Astrocyte (in vitro differentiated cells and primary cell): Measurements from ENCODE around the gene GDPD4. TPM values are rescaled to one million over a fixed set of nuclear protein-coding genes. Genes with fewer than 3 reads are reported as not detected.

Source experiments
- DNase-seq: peaks from one replicate; pipeline ENCODE4 v3.0.0-alpha.2; 2010; ENCODE audit warnings: low read depth
- FAIRE-seq: peaks from 2 replicates; lab custom pipeline; 2011; peaks lifted over from hg19 to GRCh38; lab: Jason Lieb, UNC
- H2AFZ ChIP-seq: 2 replicates; pipeline ENCODE4 v1.6.0; 2012; ENCODE audit warnings: low read depth, low read length, inconsistent platforms
- H3K27ac ChIP-seq: 2 replicates; pipeline ENCODE4 v1.5.1; 2011; ENCODE audit warnings: low read depth, low read length, inconsistent platforms
- H3K27me3 ChIP-seq: 2 replicates; pipeline ENCODE4 v1.6.0; 2011; ENCODE audit warnings: low read length, inconsistent platforms; ENCODE audit not compliant: insufficient read depth
- H3K36me3 ChIP-seq: 2 replicates; pipeline ENCODE4 v1.5.1; 2011; ENCODE audit warnings: low read length, inconsistent platforms; ENCODE audit not compliant: insufficient read depth
- H3K4me1 ChIP-seq: 2 replicates; pipeline ENCODE4 v1.5.1; 2011; ENCODE audit warnings: low read length, inconsistent platforms; ENCODE audit not compliant: insufficient read depth
- H3K4me2 ChIP-seq: 2 replicates; pipeline ENCODE4 v1.6.0; 2012; ENCODE audit warnings: low read length, inconsistent platforms
- H3K4me3 ChIP-seq: 2 replicates; pipeline ENCODE4 v1.5.1; 2011; ENCODE audit warnings: low read depth, mild to moderate bottlenecking, low read length, inconsistent platforms; ENCODE audit not compliant: insufficient read depth
- H3K79me2 ChIP-seq: 2 replicates; pipeline ENCODE4 v1.6.0; 2012; ENCODE audit warnings: mild to moderate bottlenecking, low read length, inconsistent platforms; ENCODE audit not compliant: insufficient read depth
- H3K9ac ChIP-seq: 2 replicates; pipeline ENCODE4 v1.6.0; 2012; ENCODE audit warnings: mild to moderate bottlenecking, low read length, inconsistent platforms
- H3K9me3 ChIP-seq: 2 replicates; pipeline ENCODE4 v1.5.1; 2012; ENCODE audit warnings: low read depth, mild to moderate bottlenecking, low read length, inconsistent platforms; ENCODE audit not compliant: insufficient read depth
- H4K20me1 ChIP-seq: 2 replicates; pipeline ENCODE4 v1.6.0; 2012; ENCODE audit warnings: low read length, inconsistent platforms; ENCODE audit not compliant: insufficient read depth
- H3K27ac Mint-ChIP-seq: one replicate; pipeline ENCODE4 v1.8.0; 2021; ENCODE audit warnings: mild to moderate bottlenecking, mixed read lengths; ENCODE audit not compliant: unreplicated experiment
- H3K27me3 Mint-ChIP-seq: one replicate; pipeline ENCODE4 v1.8.0; 2021; ENCODE audit warnings: low read depth, mixed read lengths; ENCODE audit not compliant: unreplicated experiment
- H3K36me3 Mint-ChIP-seq: one replicate; pipeline ENCODE4 v1.8.0; 2021; ENCODE audit warnings: low read depth, mixed read lengths; ENCODE audit not compliant: unreplicated experiment
- H3K4me1 Mint-ChIP-seq: one replicate; pipeline ENCODE4 v1.8.0; 2021; ENCODE audit warnings: low read depth, mixed read lengths; ENCODE audit not compliant: unreplicated experiment
- H3K4me3 Mint-ChIP-seq: one replicate; pipeline ENCODE4 v1.8.0; 2021; ENCODE audit warnings: mild to moderate bottlenecking, moderate library complexity, mixed read lengths; ENCODE audit not compliant: unreplicated experiment
- H3K9me3 Mint-ChIP-seq: one replicate; pipeline ENCODE4 v1.8.0; 2021; ENCODE audit warnings: mild to moderate bottlenecking, mixed read lengths; ENCODE audit not compliant: unreplicated experiment
- EZH2 ChIP-seq: IDR thresholded peaks from 2 replicates; pipeline ENCODE4 v1.6.1; 2012; ENCODE audit warnings: mild to moderate bottlenecking, low read length, inconsistent platforms; ENCODE audit not compliant: insufficient read depth
- total RNA-seq: library from RNA; stranded (reverse); gene quantifications from 2 replicates; pipeline ENCODE4 v1.2.1, GENCODE V29; 2021
- TF ChIP-seq, protein P1 (sequence below): IDR thresholded peaks from 2 replicates; pipeline ENCODE4 v1.5.1; 2011; ENCODE audit warnings: low read depth, mild to moderate bottlenecking, inconsistent platforms, low read length, moderate library complexity; ENCODE audit not compliant: insufficient read depth

Gene GDPD4
- total RNA-seq, 1 donor from 2014 or later = not detected

DNA sequence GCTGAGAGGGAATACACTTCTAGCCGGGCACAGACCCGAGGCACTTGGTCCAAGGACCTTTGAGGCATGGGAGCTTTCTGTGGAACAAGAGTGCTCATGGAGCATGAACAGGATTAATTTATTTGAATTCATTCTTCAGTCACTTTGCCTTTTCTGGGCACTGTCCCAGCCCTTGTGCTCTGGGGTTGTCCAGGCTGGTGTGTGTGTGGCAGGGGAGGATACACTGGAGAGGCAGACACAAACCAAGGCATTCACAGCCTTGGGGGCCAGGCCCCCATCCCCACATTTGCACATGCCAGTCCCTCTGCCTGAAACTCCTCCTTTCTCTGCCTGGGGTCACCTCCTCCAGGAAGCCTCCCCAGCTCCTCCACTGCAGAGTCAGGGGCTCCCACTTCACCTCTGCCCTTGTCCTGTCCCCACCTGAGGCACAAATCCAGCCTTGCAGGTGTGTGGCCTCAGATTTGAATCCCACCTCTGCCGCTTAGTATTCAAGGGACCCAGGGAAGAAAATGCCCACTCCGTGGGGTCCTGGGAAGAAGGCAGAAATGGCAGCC lies 118.0 kb downstream of the GDPD4 start:
- Histone ChIP-seq H3K27ac (no peak overlapping the region), H3K4me3 (no peak overlapping the region), H3K36me3 (no peaks in the 10 kb centered on the region), H3K4me2 (no peak overlapping the region), H4K20me1 (no peaks in the 10 kb centered on the region), H3K27me3 (no peaks in the 10 kb centered on the region), H3K79me2 (no peaks in the 10 kb centered on the region), H2AFZ (no peak overlapping the region), H3K4me1 (no peaks in the 10 kb centered on the region), H3K9me3 (no peaks in the 10 kb centered on the region), H3K9ac (no peak overlapping the region)
- peaks cover 34% of the 10 kb centered on the region for H3K27me3 Mint-ChIP-seq
- no peak overlapping the region for H3K27ac Mint-ChIP-seq
- no peak for FAIRE-seq
- H3K4me1 Mint-ChIP-seq = no peaks in the 10 kb centered on the region
- no peak overlapping the region for H3K4me3 Mint-ChIP-seq
- no peak for DNase-seq
- no peak for TF ChIP-seq EZH2
- TF ChIP-seq, protein P1, sequence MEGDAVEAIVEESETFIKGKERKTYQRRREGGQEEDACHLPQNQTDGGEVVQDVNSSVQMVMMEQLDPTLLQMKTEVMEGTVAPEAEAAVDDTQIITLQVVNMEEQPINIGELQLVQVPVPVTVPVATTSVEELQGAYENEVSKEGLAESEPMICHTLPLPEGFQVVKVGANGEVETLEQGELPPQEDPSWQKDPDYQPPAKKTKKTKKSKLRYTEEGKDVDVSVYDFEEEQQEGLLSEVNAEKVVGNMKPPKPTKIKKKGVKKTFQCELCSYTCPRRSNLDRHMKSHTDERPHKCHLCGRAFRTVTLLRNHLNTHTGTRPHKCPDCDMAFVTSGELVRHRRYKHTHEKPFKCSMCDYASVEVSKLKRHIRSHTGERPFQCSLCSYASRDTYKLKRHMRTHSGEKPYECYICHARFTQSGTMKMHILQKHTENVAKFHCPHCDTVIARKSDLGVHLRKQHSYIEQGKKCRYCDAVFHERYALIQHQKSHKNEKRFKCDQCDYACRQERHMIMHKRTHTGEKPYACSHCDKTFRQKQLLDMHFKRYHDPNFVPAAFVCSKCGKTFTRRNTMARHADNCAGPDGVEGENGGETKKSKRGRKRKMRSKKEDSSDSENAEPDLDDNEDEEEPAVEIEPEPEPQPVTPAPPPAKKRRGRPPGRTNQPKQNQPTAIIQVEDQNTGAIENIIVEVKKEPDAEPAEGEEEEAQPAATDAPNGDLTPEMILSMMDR = no peak
- no peaks in the 10 kb centered on the region for H3K36me3 Mint-ChIP-seq
- H3K9me3 Mint-ChIP-seq = peaks cover under 1% of the 10 kb centered on the region

DNA sequence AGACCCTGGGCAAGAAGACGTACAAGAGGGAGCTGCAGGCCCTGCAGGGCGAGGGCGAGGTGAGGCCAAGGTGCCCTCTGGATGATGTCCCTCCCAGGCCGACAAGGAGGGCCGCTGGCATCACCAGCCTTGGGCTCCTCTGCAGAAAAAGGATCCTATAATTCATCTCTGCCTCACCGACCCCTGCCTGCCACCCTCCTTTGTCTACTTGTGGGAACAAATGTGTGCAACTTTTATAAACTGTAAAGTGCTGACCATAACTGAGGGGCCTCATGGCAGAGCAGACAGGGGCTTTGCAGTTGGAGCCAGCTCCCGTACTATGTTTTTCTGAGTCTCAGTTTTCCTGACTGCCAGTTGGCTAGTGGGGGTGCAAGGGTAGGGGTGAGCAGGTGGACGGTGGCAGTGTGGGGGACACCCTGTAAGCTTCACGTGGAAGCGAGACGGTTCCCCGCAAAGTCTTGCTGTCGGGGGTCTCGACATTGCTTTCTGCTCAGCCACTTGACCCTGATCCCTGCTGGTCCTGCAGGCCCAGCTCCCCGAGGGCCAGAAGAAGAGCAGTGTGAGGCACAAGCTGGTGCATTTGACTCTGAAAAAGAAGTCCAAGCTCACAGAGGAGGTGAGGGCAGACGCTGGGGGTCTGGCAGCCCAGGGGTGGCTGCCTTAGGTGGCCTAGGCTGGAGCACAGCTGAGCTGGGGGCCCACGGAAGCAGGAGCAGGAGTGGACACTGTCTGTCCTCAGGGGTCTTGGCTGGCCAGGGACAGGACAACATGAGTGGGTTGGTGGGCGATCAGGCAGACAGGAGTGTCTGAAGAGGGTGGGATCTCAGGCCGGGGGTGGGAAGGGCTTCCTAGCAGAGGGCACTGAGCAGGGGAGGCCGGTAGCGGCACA lies 118.7 kb downstream of the GDPD4 start:
- no peak overlapping the region for H3K4me3 ChIP-seq
- Mint-ChIP-seq H3K4me1 (no peaks in the 10 kb centered on the region), H3K27ac (no peak overlapping the region), H3K27me3 (peaks cover 32% of the 10 kb centered on the region), H3K36me3 (no peaks in the 10 kb centered on the region), H3K9me3 (peaks cover 5% of the 10 kb centered on the region), H3K4me3 (no peak overlapping the region)
- no peaks in the 10 kb centered on the region for H3K36me3 ChIP-seq
- TF ChIP-seq, protein P1 = no peak
- TF ChIP-seq EZH2 = no peak
- H3K9me3 ChIP-seq = no peaks in the 10 kb centered on the region
- H3K27me3 ChIP-seq = no peaks in the 10 kb centered on the region
- H3K9ac ChIP-seq = no peak overlapping the region
- H2AFZ ChIP-seq = no peak overlapping the region
- no peaks in the 10 kb centered on the region for H4K20me1 ChIP-seq
- H3K4me2 ChIP-seq = no peak overlapping the region
- no peaks in the 10 kb centered on the region for H3K4me1 ChIP-seq
- no peaks in the 10 kb centered on the region for H3K79me2 ChIP-seq
- no peak for DNase-seq
- FAIRE-seq = no peak
- H3K27ac ChIP-seq = no peak overlapping the region
